Stimulated activated naive B cell treated with anti-CD40 and anti-IgM and Interleukin-4, amounts not matched to agents 10 μg/mL and 1 μg/mL and 100 μg/mL, for 72 hours (primary cell): ENCODE data around the gene SP3.
A peak's percentile ranks its signal among the peaks of the same experiment; 100 is the strongest.

Experiments
- ATAC-seq, 2 donors: fragments of 150-1000 bp; cut with Tn5 transposase; replicated peaks; 2 replicates each; pipeline ENCODE4 v1.10.0; 2021; ENCODE audit warnings: moderate library complexity in 1 of 2
- DNase-seq: peaks from one replicate; pipeline ENCODE4 v3.0.0; 2021
- H3K27ac Mint-ChIP-seq: one replicate; pipeline ENCODE4 v1.8.0; 2022; ENCODE audit warnings: mild to moderate bottlenecking, mixed read lengths
- H3K27me3 Mint-ChIP-seq, 2 donors: one replicate each; pipeline ENCODE4 v1.8.0; 2022; ENCODE audit warnings: mixed read lengths in 2 of 2
- H3K36me3 Mint-ChIP-seq, 2 donors: one replicate each; pipeline ENCODE4 v1.8.0; 2022; ENCODE audit warnings: mixed read lengths in 2 of 2, mild to moderate bottlenecking in 1 of 2
- H3K4me1 Mint-ChIP-seq, 2 donors: one replicate each; pipeline ENCODE4 v1.8.0; 2022; ENCODE audit warnings: mixed read lengths in 2 of 2, mild to moderate bottlenecking in 1 of 2
- H3K4me3 Mint-ChIP-seq, 2 donors: one replicate each; pipeline ENCODE4 v1.8.0; 2022; ENCODE audit warnings: mild to moderate bottlenecking in 2 of 2, mixed read lengths in 2 of 2, moderate library complexity in 1 of 2
- H3K9me3 Mint-ChIP-seq, 2 donors: one replicate each; pipeline ENCODE4 v1.8.0; 2022; ENCODE audit warnings: mixed read lengths in 2 of 2, mild to moderate bottlenecking in 1 of 2

SP3 gene

GRCh38 chr2:174003720-174004695, 38.8 kb upstream of the SP3 start:
- H3K4me3 Mint-ChIP-seq: no peak overlapping the region
- H3K27me3 Mint-ChIP-seq: peaks cover 0 to 5% of the 10 kb centered on the region in 2 donors
- no peaks in the 10 kb centered on the region for H3K4me1 Mint-ChIP-seq
- ATAC-seq (no peak), DNase-seq (no peak)
- no peaks in the 10 kb centered on the region for H3K9me3 Mint-ChIP-seq
- no peaks in the 10 kb centered on the region for H3K36me3 Mint-ChIP-seq
- H3K27ac Mint-ChIP-seq: no peak overlapping the region

- H3K9me3 Mint-ChIP-seq: no peaks in the 10 kb centered on the region
- peaks cover 0 to 5% of the 10 kb centered on the region in 2 donors for H3K4me1 Mint-ChIP-seq
- ATAC-seq: no peak
- DNase-seq: no peak
- no peaks in the 10 kb centered on the region for H3K36me3 Mint-ChIP-seq
- no peak overlapping the region for H3K4me3 Mint-ChIP-seq
- H3K27ac Mint-ChIP-seq: no peak overlapping the region
- peaks cover 0 to 5% of the 10 kb centered on the region in 2 donors for H3K27me3 Mint-ChIP-seq
Observed at GRCh38 chr2:174002679-174003078, 37.5 kb upstream of the SP3 start.

GRCh38 chr2:174001107-174001506, 35.9 kb upstream of the SP3 start:
- Mint-ChIP-seq H3K4me1 (peaks cover 7 to 10% of the 10 kb centered on the region in 2 donors), H3K27me3 (peaks cover 0 to 5% of the 10 kb centered on the region in 2 donors), H3K4me3 (no peak overlapping the region), H3K36me3 (no peaks in the 10 kb centered on the region), H3K9me3 (peaks cover 0 to 1% of the 10 kb centered on the region in 2 donors), H3K27ac (no peak overlapping the region)
- ATAC-seq: no peak
- DNase-seq: no peak

- Mint-ChIP-seq H3K27me3 (no peaks in the 10 kb centered on the region), H3K36me3 (no peaks in the 10 kb centered on the region), H3K4me1 (peaks cover 7 to 10% of the 10 kb centered on the region in 2 donors), H3K4me3 (no peak overlapping the region), H3K9me3 (peaks cover 0 to 1% of the 10 kb centered on the region in 2 donors), H3K27ac (no peak overlapping the region)
- no peak for ATAC-seq
- no peak for DNase-seq
Observed at GRCh38 chr2:173999724-174000123, 34.6 kb upstream of the SP3 start.

GRCh38 chr2:173999272-173999671, 34.1 kb upstream of the SP3 start:
- H3K4me3 Mint-ChIP-seq: no peak overlapping the region
- ATAC-seq (no peak), DNase-seq (no peak)
- peaks cover 0 to 1% of the 10 kb centered on the region in 2 donors for H3K9me3 Mint-ChIP-seq
- no peaks in the 10 kb centered on the region for H3K36me3 Mint-ChIP-seq
- no peak overlapping the region for H3K27ac Mint-ChIP-seq
- H3K4me1 Mint-ChIP-seq: peaks cover 7 to 10% of the 10 kb centered on the region in 2 donors
- H3K27me3 Mint-ChIP-seq: no peaks in the 10 kb centered on the region

GRCh38 chr2:173998386-173998785, 33.2 kb upstream of the SP3 start:
- Mint-ChIP-seq H3K27me3 (no peaks in the 10 kb centered on the region), H3K4me3 (no peak overlapping the region), H3K4me1 (peaks cover 7 to 10% of the 10 kb centered on the region in 2 donors), H3K36me3 (no peaks in the 10 kb centered on the region), H3K27ac (peak overlapping the region; percentile 6), H3K9me3 (peaks cover 0 to 1% of the 10 kb centered on the region in 2 donors)
- no peak for ATAC-seq
- DNase-seq: no peak

- Mint-ChIP-seq H3K4me1 (peaks cover 7 to 10% of the 10 kb centered on the region in 2 donors), H3K27me3 (no peaks in the 10 kb centered on the region), H3K4me3 (no peak overlapping the region), H3K36me3 (no peaks in the 10 kb centered on the region), H3K9me3 (peaks cover 0 to 1% of the 10 kb centered on the region in 2 donors), H3K27ac (no peak overlapping the region)
- ATAC-seq (no peak), DNase-seq (no peak)
Observed at GRCh38 chr2:173997753-173998152, 32.6 kb upstream of the SP3 start.

GRCh38 chr2:173997269-173997668, 32.1 kb upstream of the SP3 start:
- Mint-ChIP-seq H3K4me3 (no peak overlapping the region), H3K36me3 (no peaks in the 10 kb centered on the region), H3K27ac (no peak overlapping the region), H3K27me3 (no peaks in the 10 kb centered on the region), H3K9me3 (peaks cover 0 to 1% of the 10 kb centered on the region in 2 donors), H3K4me1 (peaks cover 11 to 13% of the 10 kb centered on the region in 2 donors)
- DNase-seq (peak; percentile 57), ATAC-seq (peak; percentile 100)

GRCh38 chr2:173996766-173997165, 31.6 kb upstream of the SP3 start:
- Mint-ChIP-seq H3K4me3 (no peak overlapping the region), H3K9me3 (peaks cover 0 to 1% of the 10 kb centered on the region in 2 donors), H3K27ac (no peak overlapping the region), H3K36me3 (no peaks in the 10 kb centered on the region), H3K27me3 (no peaks in the 10 kb centered on the region), H3K4me1 (peaks cover 14 to 15% of the 10 kb centered on the region in 2 donors)
- DNase-seq: no peak
- ATAC-seq: no peak

- DNase-seq: no peak
- peaks cover 0 to 1% of the 10 kb centered on the region in 2 donors for H3K9me3 Mint-ChIP-seq
- H3K4me3 Mint-ChIP-seq: no peak overlapping the region
- no peaks in the 10 kb centered on the region for H3K27me3 Mint-ChIP-seq
- ATAC-seq: no peak
- H3K27ac Mint-ChIP-seq: no peak overlapping the region
- peaks cover 32 to 33% of the 10 kb centered on the region in 2 donors for H3K4me1 Mint-ChIP-seq
- H3K36me3 Mint-ChIP-seq: no peaks in the 10 kb centered on the region
Observed at GRCh38 chr2:173993459-173993858, 28.3 kb upstream of the SP3 start.

GRCh38 chr2:173991856-173992588, 26.8 kb upstream of the SP3 start:
- H3K27me3 Mint-ChIP-seq: no peaks in the 10 kb centered on the region
- no peaks in the 10 kb centered on the region for H3K9me3 Mint-ChIP-seq
- DNase-seq (no peak), ATAC-seq (no peak)
- no peaks in the 10 kb centered on the region for H3K36me3 Mint-ChIP-seq
- no peak overlapping the region for H3K4me3 Mint-ChIP-seq
- H3K4me1 Mint-ChIP-seq: peaks cover 25 to 26% of the 10 kb centered on the region in 2 donors
- H3K27ac Mint-ChIP-seq: no peak overlapping the region

GRCh38 chr2:173990970-173991819, 26.0 kb upstream of the SP3 start:
- H3K4me1 Mint-ChIP-seq: peaks cover 23 to 25% of the 10 kb centered on the region in 2 donors
- H3K36me3 Mint-ChIP-seq: no peaks in the 10 kb centered on the region
- DNase-seq (peak; percentile 26), ATAC-seq (peak; percentile 95 to 97)
- no peaks in the 10 kb centered on the region for H3K27me3 Mint-ChIP-seq
- H3K4me3 Mint-ChIP-seq: peak overlapping the region; percentile 33 to 60
- no peaks in the 10 kb centered on the region for H3K9me3 Mint-ChIP-seq
- peak overlapping the region; percentile 20 for H3K27ac Mint-ChIP-seq

- no peaks in the 10 kb centered on the region for H3K9me3 Mint-ChIP-seq
- H3K27me3 Mint-ChIP-seq: no peaks in the 10 kb centered on the region
- H3K36me3 Mint-ChIP-seq: no peaks in the 10 kb centered on the region
- peaks cover 23 to 25% of the 10 kb centered on the region in 2 donors for H3K4me1 Mint-ChIP-seq
- H3K27ac Mint-ChIP-seq: no peak overlapping the region
- DNase-seq: no peak
- H3K4me3 Mint-ChIP-seq: no peak overlapping the region
- no peak for ATAC-seq
Observed at GRCh38 chr2:173990245-173990644, 25.1 kb upstream of the SP3 start.

- Mint-ChIP-seq H3K9me3 (no peaks in the 10 kb centered on the region), H3K4me1 (peaks cover 23 to 25% of the 10 kb centered on the region in 2 donors), H3K27ac (no peak overlapping the region), H3K4me3 (no peak overlapping the region), H3K27me3 (no peaks in the 10 kb centered on the region), H3K36me3 (no peaks in the 10 kb centered on the region)
- DNase-seq (no peak), ATAC-seq (no peak)
Observed at GRCh38 chr2:173989884-173990215, 24.7 kb upstream of the SP3 start.
